ENCODE measurements around the gene TAGLN3. TPM values are rescaled to one million over a fixed set of nuclear protein-coding genes. Genes with fewer than 3 reads are reported as not detected.

The TAGLN3 gene
- total and polyA plus RNA-seq, 9 donors, result 3.1 to 6.4 (median 3.5) TPM

Other genes with a start within 250 kb of the TAGLN3 start
- 63.8 TPM for gene PHLDB2, start 139.7 kb upstream of the TAGLN3 start, total RNA-seq
- 10 to 100 TPM; 52.4 to 83.6 (median 63.4) TPM for gene PHLDB2, start 139.7 kb upstream of the TAGLN3 start, polyA plus RNA-seq (ENCODE audit: insufficient read depth in 1 of 8, insufficient read length in 8 of 8, low replicate concordance in 1 of 8)
- 27.0 TPM for gene ABHD10, start 19.9 kb upstream of the TAGLN3 start, total RNA-seq
- gene ABHD10, start 19.9 kb upstream of the TAGLN3 start, polyA plus RNA-seq (ENCODE audit: insufficient read depth in 1 of 8, insufficient read length in 8 of 8, low replicate concordance in 1 of 8), result 10 to 100 TPM; 21.0 to 25.9 (median 22.8) TPM
- not detected for gene TMPRSS7, start 35.8 kb downstream of the TAGLN3 start, total RNA-seq
- under 1 TPM in 1 of 8 donors, not detected in 7; 0.09 TPM for gene TMPRSS7, start 35.8 kb downstream of the TAGLN3 start, polyA plus RNA-seq (ENCODE audit: insufficient read depth in 1 of 8, insufficient read length in 8 of 8, low replicate concordance in 1 of 8)
- 5.7 TPM for gene C3orf52, start 87.5 kb downstream of the TAGLN3 start, total RNA-seq
- 1 to 10 TPM; 4.4 to 8.1 (median 5.5) TPM for gene C3orf52, start 87.5 kb downstream of the TAGLN3 start, polyA plus RNA-seq (ENCODE audit: insufficient read depth in 1 of 8, insufficient read length in 8 of 8, low replicate concordance in 1 of 8)
- gene GCSAM, start 134.3 kb downstream of the TAGLN3 start, total RNA-seq, result 0.31 TPM
- 1 to 10 TPM in 4 of 8 donors, under 1 TPM in 4; 0.61 to 1.8 (median 0.93) TPM for gene GCSAM, start 134.3 kb downstream of the TAGLN3 start, polyA plus RNA-seq (ENCODE audit: insufficient read depth in 1 of 8, insufficient read length in 8 of 8, low replicate concordance in 1 of 8)